ENCODE measurements around the gene RNASEH1. TPM values are rescaled to one million over a fixed set of nuclear protein-coding genes. Genes with fewer than 3 reads are reported as not detected.
"Not testable (repeated sequence)": the region's sequence is repeated elsewhere in the genome, so short reads cannot be mapped to it uniquely, and the experiment has no call there.

Gene RNASEH1
- total RNA-seq, 1 experiment from 2014 or later: 48.3 TPM

DNA sequence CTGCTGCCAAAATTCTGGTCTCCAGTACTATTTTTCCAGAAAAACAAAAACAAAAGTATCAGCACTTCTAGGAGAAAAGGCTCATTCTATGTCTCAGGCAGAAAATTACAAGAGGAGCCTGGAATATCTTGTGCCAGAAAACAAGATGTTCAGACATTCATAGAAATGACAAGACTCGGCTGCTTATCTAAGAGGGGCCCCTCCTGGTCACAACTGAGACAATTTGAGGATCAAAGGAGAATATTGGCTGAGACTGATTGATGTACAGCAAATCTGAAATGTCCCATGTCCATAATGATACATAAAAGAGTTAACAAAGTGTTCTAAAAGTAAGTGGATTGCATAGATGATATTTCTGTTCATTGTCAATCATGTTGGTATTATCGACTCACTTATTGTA lies 14.5 kb upstream of the RNASEH1 start:
- no TSS peak for BruUV-seq (replicated peaks)
- no peak for TF ChIP-seq EZH2 (IDR thresholded peaks at IDR 0.05; ENCODE audit: borderline replicate concordance, low read depth, low read length, poor library complexity, severe bottlenecking)
- TF ChIP-seq, protein P1, sequence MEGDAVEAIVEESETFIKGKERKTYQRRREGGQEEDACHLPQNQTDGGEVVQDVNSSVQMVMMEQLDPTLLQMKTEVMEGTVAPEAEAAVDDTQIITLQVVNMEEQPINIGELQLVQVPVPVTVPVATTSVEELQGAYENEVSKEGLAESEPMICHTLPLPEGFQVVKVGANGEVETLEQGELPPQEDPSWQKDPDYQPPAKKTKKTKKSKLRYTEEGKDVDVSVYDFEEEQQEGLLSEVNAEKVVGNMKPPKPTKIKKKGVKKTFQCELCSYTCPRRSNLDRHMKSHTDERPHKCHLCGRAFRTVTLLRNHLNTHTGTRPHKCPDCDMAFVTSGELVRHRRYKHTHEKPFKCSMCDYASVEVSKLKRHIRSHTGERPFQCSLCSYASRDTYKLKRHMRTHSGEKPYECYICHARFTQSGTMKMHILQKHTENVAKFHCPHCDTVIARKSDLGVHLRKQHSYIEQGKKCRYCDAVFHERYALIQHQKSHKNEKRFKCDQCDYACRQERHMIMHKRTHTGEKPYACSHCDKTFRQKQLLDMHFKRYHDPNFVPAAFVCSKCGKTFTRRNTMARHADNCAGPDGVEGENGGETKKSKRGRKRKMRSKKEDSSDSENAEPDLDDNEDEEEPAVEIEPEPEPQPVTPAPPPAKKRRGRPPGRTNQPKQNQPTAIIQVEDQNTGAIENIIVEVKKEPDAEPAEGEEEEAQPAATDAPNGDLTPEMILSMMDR (conservative IDR thresholded peaks at IDR 0.05; ENCODE audit: low read depth, low read length): no peak
- ChIA-PET POLR2A (ENCODE audit: low non-redundant PET) (no interaction called here), CTCF (no interaction called here)
- Histone ChIP-seq H3K9me3 (ENCODE audit: low read depth, low read length, poor library complexity, severe bottlenecking) (no peaks in the 10 kb centered on the region), H3K36me3 (ENCODE audit: insufficient read depth, low read length, poor library complexity, severe bottlenecking) (peaks cover 19% of the 10 kb centered on the region), H3K27ac (ENCODE audit: low read depth, low read length, poor library complexity, severe bottlenecking) (no peak overlapping the region), H3K27me3 (replicated peaks; ENCODE audit: insufficient read depth, low read depth, low read length, poor library complexity) (no peaks in the 10 kb centered on the region), H3K4me1 (ENCODE audit: insufficient read depth, low read length, poor library complexity, severe bottlenecking) (peaks cover 8% of the 10 kb centered on the region), H3K4me3 (ENCODE audit: low read depth, low read length, poor library complexity, severe bottlenecking) (no peak overlapping the region)
- DNase-seq (ENCODE audit: low spot score): no peak
- intact Hi-C loops (cut with micrococcal nuclease; ENCODE audit: unreplicated experiment): no loop called here

DNA sequence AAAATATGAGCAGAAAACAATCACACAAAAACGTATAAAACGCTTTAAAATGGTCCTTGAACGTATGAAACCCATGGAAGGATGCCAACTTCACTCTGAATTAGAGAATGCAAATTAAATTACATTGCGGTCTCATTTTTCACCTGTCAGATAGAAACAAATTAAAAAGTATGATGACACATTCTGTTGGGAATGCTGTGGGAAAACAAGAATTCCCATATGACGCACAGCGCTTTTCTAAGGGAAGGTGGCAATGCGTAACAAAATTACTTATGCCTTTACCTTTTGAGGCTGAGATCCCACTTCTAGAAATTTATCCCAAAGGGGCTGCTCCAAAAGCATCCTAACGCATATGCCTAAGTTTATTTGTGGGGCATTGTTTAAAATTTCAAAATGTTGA lies 13.2 kb upstream of the RNASEH1 start:
- CTCF ChIA-PET: no interaction called here

DNA sequence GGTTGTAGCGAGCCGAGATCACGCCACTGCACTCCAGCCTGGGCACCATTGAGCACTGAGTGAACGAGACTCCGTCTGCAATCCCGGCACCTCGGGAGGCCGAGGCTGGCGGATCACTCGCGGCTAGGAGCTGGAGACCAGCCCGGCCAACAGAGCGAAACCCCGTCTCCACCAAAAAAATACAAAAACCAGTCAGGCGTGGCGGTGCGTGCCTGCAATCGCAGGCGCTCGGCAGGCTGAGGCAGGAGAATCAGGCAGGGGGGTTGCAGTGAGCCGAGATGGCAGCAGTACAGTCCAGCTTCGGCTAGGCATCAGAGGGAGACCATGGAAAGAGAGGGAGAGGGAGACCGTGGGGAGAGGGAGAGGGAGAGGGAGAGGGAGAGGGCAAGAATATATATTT lies 11.5 kb upstream of the RNASEH1 start:
- H3K4me3 ChIP-seq (ENCODE audit: low read depth, low read length, poor library complexity, severe bottlenecking); H3K9me3 ChIP-seq (ENCODE audit: low read depth, low read length, poor library complexity, severe bottlenecking); H3K27ac ChIP-seq (ENCODE audit: low read depth, low read length, poor library complexity, severe bottlenecking); POLR2A ChIA-PET (ENCODE audit: low non-redundant PET); H3K36me3 ChIP-seq (ENCODE audit: insufficient read depth, low read length, poor library complexity, severe bottlenecking); CTCF ChIA-PET; H3K4me1 ChIP-seq (ENCODE audit: insufficient read depth, low read length, poor library complexity, severe bottlenecking); H3K27me3 ChIP-seq (replicated peaks; ENCODE audit: insufficient read depth, low read depth, low read length, poor library complexity); DNase-seq (ENCODE audit: low spot score); intact Hi-C loops (cut with micrococcal nuclease; ENCODE audit: unreplicated experiment); BruUV-seq (replicated peaks): not testable (repeated sequence)

More for the DNA sequence above, 13.2 kb upstream of the RNASEH1 start:
- BruUV-seq (replicated peaks): no TSS peak
- Histone ChIP-seq H3K4me3 (ENCODE audit: low read depth, low read length, poor library complexity, severe bottlenecking) (no peak overlapping the region), H3K9me3 (ENCODE audit: low read depth, low read length, poor library complexity, severe bottlenecking) (no peaks in the 10 kb centered on the region), H3K36me3 (ENCODE audit: insufficient read depth, low read length, poor library complexity, severe bottlenecking) (peaks cover 5% of the 10 kb centered on the region), H3K27ac (ENCODE audit: low read depth, low read length, poor library complexity, severe bottlenecking) (no peak overlapping the region), H3K27me3 (replicated peaks; ENCODE audit: insufficient read depth, low read depth, low read length, poor library complexity) (no peaks in the 10 kb centered on the region), H3K4me1 (ENCODE audit: insufficient read depth, low read length, poor library complexity, severe bottlenecking) (no peaks in the 10 kb centered on the region)
- DNase-seq (ENCODE audit: low spot score): no peak
- intact Hi-C loops (cut with micrococcal nuclease; ENCODE audit: unreplicated experiment): no loop called here
- POLR2A ChIA-PET (ENCODE audit: low non-redundant PET): no interaction called here
- TF ChIP-seq EZH2 (IDR thresholded peaks at IDR 0.05; ENCODE audit: borderline replicate concordance, low read depth, low read length, poor library complexity, severe bottlenecking): no peak
- TF ChIP-seq, protein P1 (conservative IDR thresholded peaks at IDR 0.05; ENCODE audit: low read depth, low read length): no peak

DNA sequence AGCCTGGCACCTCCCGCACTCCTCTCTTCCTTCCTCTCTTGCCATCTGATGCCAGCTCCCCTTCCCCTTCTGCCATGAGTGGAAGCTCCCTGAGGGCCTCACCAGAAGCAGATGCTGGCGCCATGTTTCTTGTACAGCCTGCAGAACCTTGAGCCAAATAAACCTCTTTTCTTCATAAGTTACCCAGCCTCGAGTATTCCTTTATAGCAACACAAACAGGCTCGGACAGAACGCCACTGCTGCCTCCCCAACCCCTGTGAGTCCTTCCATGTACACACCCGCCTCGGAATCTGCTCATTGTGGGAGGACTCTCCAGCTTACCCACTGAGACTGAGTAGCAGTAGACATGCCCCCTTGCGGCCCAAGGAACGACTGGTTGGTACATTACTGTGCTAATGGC lies 8.7 kb upstream of the RNASEH1 start:
- H3K4me1 ChIP-seq (ENCODE audit: insufficient read depth, low read length, poor library complexity, severe bottlenecking): no peaks in the 10 kb centered on the region
- H3K9me3 ChIP-seq (ENCODE audit: low read depth, low read length, poor library complexity, severe bottlenecking): no peaks in the 10 kb centered on the region
- DNase-seq (ENCODE audit: low spot score): no peak
- H3K36me3 ChIP-seq (ENCODE audit: insufficient read depth, low read length, poor library complexity, severe bottlenecking): no peaks in the 10 kb centered on the region
- POLR2A ChIA-PET (ENCODE audit: low non-redundant PET): no interaction called here
- TF ChIP-seq EZH2 (IDR thresholded peaks at IDR 0.05; ENCODE audit: borderline replicate concordance, low read depth, low read length, poor library complexity, severe bottlenecking): no peak
- TF ChIP-seq, protein P1 (conservative IDR thresholded peaks at IDR 0.05; ENCODE audit: low read depth, low read length): no peak
- CTCF ChIA-PET: no interaction called here
- H3K27me3 ChIP-seq (replicated peaks; ENCODE audit: insufficient read depth, low read depth, low read length, poor library complexity): no peaks in the 10 kb centered on the region
- BruUV-seq (replicated peaks): no TSS peak
- no peak overlapping the region for H3K4me3 ChIP-seq (ENCODE audit: low read depth, low read length, poor library complexity, severe bottlenecking)
- H3K27ac ChIP-seq (ENCODE audit: low read depth, low read length, poor library complexity, severe bottlenecking): no peak overlapping the region
- intact Hi-C loops (cut with micrococcal nuclease; ENCODE audit: unreplicated experiment): no loop called here
